Bronchial smooth muscle cell (primary cell): Measurements from ENCODE around the gene FKBP9. TPM values are rescaled to one million over a fixed set of nuclear protein-coding genes. Genes with fewer than 3 reads are reported as not detected.

Experiments used
- total RNA-seq: library from RNA; depleted of rRNA; stranded (reverse); fragments of >200 nt; gene quantifications from 2 replicates; pipeline ENCODE4 v1.2.1, GENCODE V29; 2014

Gene FKBP9, protein sequence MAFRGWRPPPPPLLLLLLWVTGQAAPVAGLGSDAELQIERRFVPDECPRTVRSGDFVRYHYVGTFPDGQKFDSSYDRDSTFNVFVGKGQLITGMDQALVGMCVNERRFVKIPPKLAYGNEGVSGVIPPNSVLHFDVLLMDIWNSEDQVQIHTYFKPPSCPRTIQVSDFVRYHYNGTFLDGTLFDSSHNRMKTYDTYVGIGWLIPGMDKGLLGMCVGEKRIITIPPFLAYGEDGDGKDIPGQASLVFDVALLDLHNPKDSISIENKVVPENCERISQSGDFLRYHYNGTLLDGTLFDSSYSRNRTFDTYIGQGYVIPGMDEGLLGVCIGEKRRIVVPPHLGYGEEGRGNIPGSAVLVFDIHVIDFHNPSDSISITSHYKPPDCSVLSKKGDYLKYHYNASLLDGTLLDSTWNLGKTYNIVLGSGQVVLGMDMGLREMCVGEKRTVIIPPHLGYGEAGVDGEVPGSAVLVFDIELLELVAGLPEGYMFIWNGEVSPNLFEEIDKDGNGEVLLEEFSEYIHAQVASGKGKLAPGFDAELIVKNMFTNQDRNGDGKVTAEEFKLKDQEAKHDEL
- 428 and 556 TPM in 2 replicates for total RNA-seq

DNA sequence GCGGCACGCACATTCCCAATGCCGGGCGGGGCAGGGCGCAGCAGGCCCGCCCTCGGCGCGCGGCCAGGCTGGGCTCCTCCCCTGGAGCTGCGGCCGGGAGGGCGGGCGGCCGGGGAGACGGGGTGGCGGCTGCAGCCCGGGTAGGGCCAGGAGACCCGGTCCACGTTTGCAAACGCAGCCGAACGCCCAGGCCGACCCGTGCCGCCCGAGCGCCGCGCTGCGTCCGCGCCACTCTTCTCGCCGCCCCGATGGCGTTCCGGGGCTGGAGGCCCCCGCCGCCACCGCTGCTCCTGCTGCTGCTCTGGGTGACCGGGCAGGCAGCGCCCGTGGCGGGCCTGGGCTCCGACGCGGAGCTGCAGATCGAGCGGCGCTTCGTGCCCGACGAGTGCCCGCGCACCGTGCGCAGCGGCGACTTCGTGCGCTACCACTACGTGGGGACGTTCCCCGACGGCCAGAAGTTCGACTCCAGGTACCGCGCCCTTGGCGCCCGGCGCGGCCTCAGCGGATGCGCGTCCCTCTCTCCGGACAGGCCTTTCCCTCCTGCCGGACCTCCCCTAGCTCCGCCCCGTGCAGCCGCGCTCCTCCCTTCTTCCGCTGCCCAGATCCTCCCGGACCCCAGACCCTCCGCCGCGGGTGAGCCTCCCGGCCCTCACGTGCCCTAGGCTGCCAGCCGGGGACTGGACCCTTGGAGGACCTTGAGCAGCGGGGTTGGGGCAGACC lies at the start of gene FKBP9:
Gene FKBP9 (plus strand): TSS at position 115 of the 720 bp plus-strand sequence. CDS start 134 bp downstream, at position 249.

Other genes with a start within 250 kb of the FKBP9 start
- gene KBTBD2, start 65.7 kb upstream of the FKBP9 start, total RNA-seq: 23.2 and 30.6 TPM in 2 replicates
- gene NT5C3A, start 105.3 kb downstream of the FKBP9 start, total RNA-seq: 11.3 and 19.4 TPM in 2 replicates
- 9.4 and 11.0 TPM in 2 replicates for gene RP9, start 152.0 kb downstream of the FKBP9 start, total RNA-seq
- 22.8 and 27.1 TPM in 2 replicates for gene BBS9, start 172.1 kb downstream of the FKBP9 start, total RNA-seq